HTR-8/SVneo (cell line): ENCODE results near the gene LNPK.
"Not testable (repeated sequence)": the region's sequence is repeated elsewhere in the genome, so short reads cannot be mapped to it uniquely, and the experiment has no call there.

Source experiments
- DNase-seq: peaks from one replicate; pipeline ENCODE4 v3.0.0; 2011; ENCODE audit warnings: low spot score, mixed read lengths; ENCODE audit not compliant: insufficient read length
- FAIRE-seq: peaks from 2 replicates; lab custom pipeline; 2011; peaks lifted over from hg19 to GRCh38; lab: Jason Lieb, UNC

The LNPK gene

GRCh38 chr2:176001916-176002687 lies at the start of gene LNPK:
TSS of gene LNPK (minus strand) at chr2:176002267. CDS start at chr2:175995584, 6,683 bp downstream.
- FAIRE-seq (peak; percentile 95), DNase-seq (peak; percentile 95)

- FAIRE-seq (no peak), DNase-seq (no peak)
These were observed 37.3 kb upstream of the LNPK start for GRCh38 chr2:176039375-176039774.

GRCh38 chr2:176038694-176039093 lies 36.6 kb upstream of the LNPK start:
- FAIRE-seq (no peak), DNase-seq (no peak)

- no peak for DNase-seq
- FAIRE-seq, result no peak
These were observed 33.1 kb upstream of the LNPK start for GRCh38 chr2:176035013-176035691.

GRCh38 chr2:176027806-176028205 lies 25.7 kb upstream of the LNPK start:
- DNase-seq (no peak), FAIRE-seq (no peak)

GRCh38 chr2:176025932-176026331 lies 23.9 kb upstream of the LNPK start:
- DNase-seq, result no peak

GRCh38 chr2:176024083-176024482 lies 22.0 kb upstream of the LNPK start:
- no peak for DNase-seq
- no peak for FAIRE-seq

More at GRCh38 chr2:176025932-176026331, 23.9 kb upstream of the LNPK start:
- FAIRE-seq, result no peak

- no peak for FAIRE-seq
These were observed 20.0 kb upstream of the LNPK start for GRCh38 chr2:176022048-176022447.

GRCh38 chr2:176020400-176020799 lies 18.3 kb upstream of the LNPK start:
- DNase-seq (no peak), FAIRE-seq (no peak)

More at GRCh38 chr2:176022048-176022447, 20.0 kb upstream of the LNPK start:
- DNase-seq, result no peak

GRCh38 chr2:176018708-176019107 lies 16.6 kb upstream of the LNPK start:
- DNase-seq, result no peak
- FAIRE-seq, result no peak

GRCh38 chr2:176009445-176009844 lies 7.4 kb upstream of the LNPK start:
- FAIRE-seq, result no peak
- DNase-seq, result no peak

- no peak for FAIRE-seq
- no peak for DNase-seq
These were observed 2.9 kb upstream of the LNPK start for GRCh38 chr2:176004934-176005333.

- DNase-seq (no peak), FAIRE-seq (no peak)
These were observed 1.9 kb upstream of the LNPK start for GRCh38 chr2:176003958-176004357.

- FAIRE-seq, result no peak
- peak; percentile 12 for DNase-seq
These were observed 682 bp upstream of the LNPK start for GRCh38 chr2:176002688-176003210.

GRCh38 chr2:176001281-176001915 lies 669 bp downstream of the LNPK start:
- FAIRE-seq, result peak; percentile 54
- peak; percentile 24 for DNase-seq

- DNase-seq, result no peak
- no peak for FAIRE-seq
These were observed 2.7 kb downstream of the LNPK start for GRCh38 chr2:175999283-175999819.

- DNase-seq, result no peak
- FAIRE-seq, result no peak
These were observed 12.0 kb downstream of the LNPK start for GRCh38 chr2:175990099-175990498.

- not testable (repeated sequence) for FAIRE-seq, DNase-seq
These were observed 14.9 kb downstream of the LNPK start for GRCh38 chr2:175987126-175987525.

- FAIRE-seq (no peak), DNase-seq (no peak)
These were observed 17.2 kb downstream of the LNPK start for GRCh38 chr2:175984846-175985245.

- FAIRE-seq (no peak), DNase-seq (no peak)
These were observed 20.5 kb downstream of the LNPK start for GRCh38 chr2:175981551-175981950.
